GM23338 (cell line): ENCODE data around the gene PHF1. TPM values are rescaled to one million over a fixed set of nuclear protein-coding genes. Genes with fewer than 3 reads are reported as not detected.
A peak's percentile ranks its signal among the peaks of the same experiment; 100 is the strongest.

ENCODE experiments used
- ATAC-seq: fragments of 200-7000 bp; cut with Tn5 transposase; 3 replicates; pipeline ENCODE4 v1.9.1; 2020
- DNase-seq: peaks from one replicate; pipeline ENCODE4 v3.0.0-alpha.2; 2015; ENCODE audit warnings: low spot score
- H2AFZ ChIP-seq: fragments of 200-600 bp; sonication (generic); 2 replicates; pipeline ENCODE4 v1.8.0; 2016; ENCODE audit warnings: antibody characterized with exemption, mild to moderate bottlenecking, moderate library complexity
- H3F3A ChIP-seq: fragments of 200-600 bp; sonication (generic); replicated peaks from 2 replicates; pipeline ENCODE4 v1.8.0; 2017; ENCODE audit warnings: antibody characterized with exemption, mixed run types, low read depth
- H3K27ac ChIP-seq: fragments of 200-600 bp; sonication (generic); 2 replicates; pipeline ENCODE4 v1.6.1; 2016; ENCODE audit warnings: low read depth
- H3K27me3 ChIP-seq: fragments of 200-600 bp; sonication (generic); 2 replicates; pipeline ENCODE4 v1.8.0; 2016; ENCODE audit warnings: mild to moderate bottlenecking, mixed run types, moderate library complexity; ENCODE audit not compliant: insufficient read depth
- H3K36me3 ChIP-seq: fragments of 200-600 bp; sonication (generic); 2 replicates; pipeline ENCODE4 v1.8.0; 2016; ENCODE audit warnings: mild to moderate bottlenecking; ENCODE audit not compliant: insufficient read depth
- H3K4me1 ChIP-seq: fragments of 200-600 bp; sonication (generic); 2 replicates; pipeline ENCODE4 v1.8.0; 2016; ENCODE audit warnings: mild to moderate bottlenecking, moderate library complexity; ENCODE audit not compliant: insufficient read depth
- H3K4me2 ChIP-seq: fragments of 200-600 bp; sonication (generic); 2 replicates; pipeline ENCODE4 v1.7.1; 2017; ENCODE audit warnings: mixed run types
- H3K4me3 ChIP-seq: fragments of 200-600 bp; sonication (generic); 2 replicates; pipeline ENCODE4 v1.6.1; 2016; ENCODE audit warnings: mixed run types
- H3K79me2 ChIP-seq: fragments of 200-600 bp; sonication (generic); replicated peaks from 2 replicates; pipeline ENCODE4 v1.8.0; 2017; ENCODE audit warnings: mild to moderate bottlenecking; ENCODE audit not compliant: insufficient read depth
- H3K9me2 ChIP-seq: fragments of 200-600 bp; sonication (generic); 2 replicates; pipeline ENCODE4 v1.8.0; 2017; ENCODE audit not compliant: insufficient read depth
- H4K20me1 ChIP-seq: fragments of 200-600 bp; sonication (generic); replicated peaks from 2 replicates; pipeline ENCODE4 v1.8.0; 2017; ENCODE audit warnings: mild to moderate bottlenecking; ENCODE audit not compliant: insufficient read depth
- H3K27ac Mint-ChIP-seq: 2 replicates; pipeline ENCODE4 v1.8.0; 2020; ENCODE audit warnings: inconsistent platforms, mild to moderate bottlenecking, moderate library complexity, mixed read lengths
- H3K27me3 Mint-ChIP-seq: 3 replicates; pipeline ENCODE4 v1.8.0; 2022; ENCODE audit warnings: low read depth, mild to moderate bottlenecking, moderate library complexity, mixed read lengths, inconsistent platforms; ENCODE audit not compliant: insufficient read depth, poor library complexity
- H3K36me3 Mint-ChIP-seq: 3 replicates; pipeline ENCODE4 v1.8.0; 2021; ENCODE audit warnings: low read depth, mild to moderate bottlenecking, inconsistent platforms, moderate library complexity, mixed read lengths
- H3K4me1 Mint-ChIP-seq: 3 replicates; pipeline ENCODE4 v1.8.0; 2020; ENCODE audit warnings: mild to moderate bottlenecking, inconsistent platforms, mixed read lengths
- H3K4me3 Mint-ChIP-seq: 3 replicates; pipeline ENCODE4 v1.8.0; 2021; ENCODE audit warnings: moderate library complexity, mild to moderate bottlenecking, inconsistent platforms, mixed read lengths
- H3K9me3 Mint-ChIP-seq: 3 replicates; pipeline ENCODE4 v1.8.0; 2020; ENCODE audit warnings: moderate library complexity, mild to moderate bottlenecking, inconsistent platforms, mixed read lengths
- CREB1 ChIP-seq: fragments of 250-450 bp; sonication (Bioruptor Pico); IDR thresholded peaks from 2 replicates; pipeline ENCODE4 v1.5.0; 2020; ENCODE audit warnings: low read depth, mild to moderate bottlenecking, moderate library complexity
- NANOG ChIP-seq: IDR thresholded peaks from 2 replicates; pipeline ENCODE4 v1.6.1; 2016; ENCODE audit warnings: antibody characterized with exemption, borderline replicate concordance
- POLR2AphosphoS5 ChIP-seq: IDR thresholded peaks from 2 replicates; pipeline ENCODE4 v1.6.1; 2016; ENCODE audit warnings: antibody characterized with exemption, low read depth
- STAT1 ChIP-seq: IDR thresholded peaks from one replicate; pipeline ENCODE4 v1.6.1; 2016; ENCODE audit warnings: antibody characterized with exemption; ENCODE audit not compliant: unreplicated experiment
- ZNF114 ChIP-seq: fragments of 250-450 bp; sonication (Bioruptor Pico); IDR thresholded peaks from 2 replicates; pipeline ENCODE4 v1.5.0; 2020; ENCODE audit warnings: mild to moderate bottlenecking, moderate library complexity
- polyA plus RNA-seq: library from polyadenylated mRNA; unstranded; fragments of >200 nt; fragmentation: Nextera tagmentation; extraction: Ambion mirVana; gene quantifications from 2 replicates; pipeline ENCODE4 v1.2.1, GENCODE V29; 2016
- total RNA-seq: library from RNA; depleted of rRNA; stranded (reverse); fragments of >200 nt; shearing (Covaris generic); gene quantifications from 2 replicates; pipeline ENCODE4 v1.2.3, GENCODE V29; 2014
- TF ChIP-seq, protein P1 (sequence below), 2 experiments: fragments of 200-600 bp in 1 of 2; sonication (generic) in 1 of 2; conservative IDR thresholded peaks; 2 replicates each; pipeline versions ENCODE4 v1.5.1 to v1.6.1; 2016 to 2017; ENCODE audit warnings: antibody characterized with exemption in 2 of 2, low read depth in 2 of 2, mild to moderate bottlenecking in 2 of 2, moderate library complexity in 1 of 2

PHF1 gene
- total and polyA plus RNA-seq, 2 experiments from 2014 or later = 29.4 to 46.7 TPM

DNA sequence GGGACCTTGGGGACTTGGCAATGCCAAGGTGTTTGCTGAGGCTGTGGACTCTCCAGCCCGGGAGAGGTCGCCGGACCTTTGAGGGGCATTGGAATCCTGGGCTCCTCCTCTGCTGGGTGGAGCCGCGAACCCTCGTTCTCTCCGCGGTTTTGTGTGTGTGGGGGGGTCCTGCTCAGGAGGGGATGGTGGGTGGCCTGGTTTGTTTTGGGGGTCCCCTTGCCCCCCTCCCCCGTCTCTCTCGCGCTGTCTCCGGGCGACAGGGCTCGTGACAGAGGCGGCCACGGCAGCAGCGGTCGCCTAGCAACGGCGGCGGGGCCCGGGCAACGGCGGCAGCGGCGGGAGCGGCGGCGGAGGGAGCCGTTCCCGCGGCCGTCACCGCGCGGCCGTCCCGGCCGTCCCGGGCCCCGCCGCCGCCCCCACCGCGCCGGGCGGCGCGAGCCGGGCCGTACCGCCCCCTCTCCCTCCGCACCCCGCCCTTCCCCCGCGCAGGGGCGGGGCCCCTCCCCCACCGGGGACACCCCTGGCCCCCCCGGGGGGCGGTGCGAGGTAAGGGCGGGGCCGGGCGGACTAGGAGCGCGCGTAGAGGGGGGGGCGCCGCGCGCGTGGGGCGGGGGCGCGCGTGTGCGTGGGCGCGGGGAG is 16.9 kb downstream of the PHF1 start:
- H3K36me3 Mint-ChIP-seq = peaks cover 30% of the 10 kb centered on the region
- peaks cover 31% of the 10 kb centered on the region for H3K27me3 Mint-ChIP-seq
- DNase-seq (peak; percentile 47), ATAC-seq (no peak)
- H3F3A ChIP-seq = peaks cover 27% of the 10 kb centered on the region
- peaks cover 73% of the 10 kb centered on the region for H3K4me1 Mint-ChIP-seq
- no peak for TF ChIP-seq STAT1
- TF ChIP-seq NANOG = no peak
- TF ChIP-seq POLR2AphosphoS5 = no peak
- TF ChIP-seq CREB1 (CRISPR knock-in tag) = no peak
- TF ChIP-seq ZNF114 = no peak
- TF ChIP-seq, protein P1, sequence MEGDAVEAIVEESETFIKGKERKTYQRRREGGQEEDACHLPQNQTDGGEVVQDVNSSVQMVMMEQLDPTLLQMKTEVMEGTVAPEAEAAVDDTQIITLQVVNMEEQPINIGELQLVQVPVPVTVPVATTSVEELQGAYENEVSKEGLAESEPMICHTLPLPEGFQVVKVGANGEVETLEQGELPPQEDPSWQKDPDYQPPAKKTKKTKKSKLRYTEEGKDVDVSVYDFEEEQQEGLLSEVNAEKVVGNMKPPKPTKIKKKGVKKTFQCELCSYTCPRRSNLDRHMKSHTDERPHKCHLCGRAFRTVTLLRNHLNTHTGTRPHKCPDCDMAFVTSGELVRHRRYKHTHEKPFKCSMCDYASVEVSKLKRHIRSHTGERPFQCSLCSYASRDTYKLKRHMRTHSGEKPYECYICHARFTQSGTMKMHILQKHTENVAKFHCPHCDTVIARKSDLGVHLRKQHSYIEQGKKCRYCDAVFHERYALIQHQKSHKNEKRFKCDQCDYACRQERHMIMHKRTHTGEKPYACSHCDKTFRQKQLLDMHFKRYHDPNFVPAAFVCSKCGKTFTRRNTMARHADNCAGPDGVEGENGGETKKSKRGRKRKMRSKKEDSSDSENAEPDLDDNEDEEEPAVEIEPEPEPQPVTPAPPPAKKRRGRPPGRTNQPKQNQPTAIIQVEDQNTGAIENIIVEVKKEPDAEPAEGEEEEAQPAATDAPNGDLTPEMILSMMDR (conservative IDR thresholded peaks at IDR 0.05; ENCODE audit: low read depth in 2 of 2) = peak in 1 of 2 experiments; percentile 49; a peak in 2 of 4 replicates
- H3K9me3 Mint-ChIP-seq = no peaks in the 10 kb centered on the region
- no peak overlapping the region for H3K27ac ChIP-seq
- peak overlapping the region; percentile 68 for H3K4me3 ChIP-seq
- H3K9me2 ChIP-seq = no peaks in the 10 kb centered on the region
- H4K20me1 ChIP-seq = no peaks in the 10 kb centered on the region; the same call in 1 of the 2 replicates
- H3K4me1 ChIP-seq = peaks cover 54% of the 10 kb centered on the region
- H3K27ac Mint-ChIP-seq = no peak overlapping the region
- H2AFZ ChIP-seq = no peak overlapping the region
- H3K36me3 ChIP-seq = no peaks in the 10 kb centered on the region
- peak overlapping the region; percentile 90 for H3K4me3 Mint-ChIP-seq
- peaks cover 54% of the 10 kb centered on the region for H3K79me2 ChIP-seq
- no peaks in the 10 kb centered on the region for H3K27me3 ChIP-seq
- H3K4me2 ChIP-seq = peak overlapping the region; percentile 87

DNA sequence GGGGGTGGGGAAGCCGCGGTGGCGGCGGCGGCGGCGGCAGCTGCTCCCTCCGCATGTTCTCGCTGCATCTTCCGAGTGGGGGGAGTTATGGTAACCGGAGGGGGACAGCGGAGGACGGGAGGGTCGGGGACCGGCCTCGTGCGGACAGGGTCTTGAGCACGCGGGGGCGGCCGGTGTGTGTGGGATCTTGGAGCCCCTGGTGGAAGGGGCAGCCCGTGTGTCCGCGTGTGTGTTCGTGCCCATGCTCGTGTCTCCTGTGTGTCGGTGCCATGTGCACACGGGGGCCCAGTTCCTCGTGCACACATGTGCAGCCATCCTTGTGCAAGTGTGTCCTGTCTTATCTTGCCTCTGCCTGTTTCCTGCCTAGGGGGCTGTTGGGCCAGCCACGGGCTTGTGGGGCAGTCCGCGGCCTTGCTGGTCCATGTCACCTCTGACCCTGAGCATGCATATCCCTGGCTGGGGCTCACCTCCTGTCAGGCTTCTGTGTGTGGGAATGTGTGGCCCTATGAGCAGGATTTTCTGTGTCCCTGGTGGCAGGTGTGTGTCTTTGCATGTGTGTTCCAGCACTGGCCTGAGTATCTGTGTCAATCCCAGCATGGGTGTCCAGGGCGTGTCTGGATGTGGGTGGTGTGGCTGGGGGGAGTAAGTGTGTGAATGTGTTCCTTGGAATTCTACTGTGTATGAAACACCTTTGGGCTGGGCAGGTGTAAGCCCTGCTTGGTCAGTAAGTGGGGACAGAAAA is 17.6 kb downstream of the PHF1 start:
- peak; percentile 57 for DNase-seq
- H3K4me1 ChIP-seq = peaks cover 61% of the 10 kb centered on the region
- H3K27me3 ChIP-seq = no peaks in the 10 kb centered on the region
- H3K36me3 Mint-ChIP-seq = peaks cover 28% of the 10 kb centered on the region
- H3K9me2 ChIP-seq = no peaks in the 10 kb centered on the region
- peak overlapping the region; percentile 90 for H3K27ac Mint-ChIP-seq
- no peaks in the 10 kb centered on the region for H3K9me3 Mint-ChIP-seq
- peak overlapping the region; percentile 33; the same call in 1 of the 2 replicates for H3K27ac ChIP-seq
- no peak overlapping the region for H2AFZ ChIP-seq
- no peak for TF ChIP-seq NANOG
- TF ChIP-seq, protein P1 (conservative IDR thresholded peaks at IDR 0.05; ENCODE audit: low read depth in 2 of 2) = peak in 1 of 2 experiments; percentile 41; a peak in 1 of 4 replicates
- no peaks in the 10 kb centered on the region; the same call in 1 of the 2 replicates for H4K20me1 ChIP-seq
- H3K4me2 ChIP-seq = peak overlapping the region; percentile 79
- ATAC-seq = no peak
- peaks cover 72% of the 10 kb centered on the region for H3K4me1 Mint-ChIP-seq
- no peaks in the 10 kb centered on the region for H3K36me3 ChIP-seq
- H3K4me3 Mint-ChIP-seq = peak overlapping the region; percentile 80
- H3K27me3 Mint-ChIP-seq = peaks cover 32% of the 10 kb centered on the region
- peaks cover 59% of the 10 kb centered on the region for H3K79me2 ChIP-seq
- H3F3A ChIP-seq = peaks cover 27% of the 10 kb centered on the region
- H3K4me3 ChIP-seq = peak overlapping the region; percentile 52
